Superior temporal gyrus (tissue), 1 donor: ENCODE data around the gene TRIM24.

Experiments used
- DNase-seq: peaks from one replicate; pipeline ENCODE4 v3.0.0-alpha.2; 2016; ENCODE audit errors: extremely low spot score

Gene TRIM24

GRCh38 chr7:138538518-138538917 is 78.5 kb downstream of the TRIM24 start:
- peak; percentile 29 for DNase-seq

GRCh38 chr7:138538997-138539644 is 79.1 kb downstream of the TRIM24 start:
- no peak for DNase-seq

GRCh38 chr7:138542183-138542582 is 82.1 kb downstream of the TRIM24 start:
- DNase-seq = no peak

GRCh38 chr7:138543739-138544138 is 83.7 kb downstream of the TRIM24 start:
- no peak for DNase-seq

- DNase-seq = no peak
These were observed 85.1 kb downstream of the TRIM24 start for GRCh38 chr7:138545123-138545522.

GRCh38 chr7:138546064-138546619 is 86.1 kb downstream of the TRIM24 start:
- no peak for DNase-seq

GRCh38 chr7:138546829-138547228 is 86.8 kb downstream of the TRIM24 start:
- no peak for DNase-seq

- no peak for DNase-seq
These were observed 89.0 kb downstream of the TRIM24 start for GRCh38 chr7:138549082-138549481.

- DNase-seq = no peak
These were observed 90.3 kb downstream of the TRIM24 start for GRCh38 chr7:138550337-138550736.

- no peak for DNase-seq
These were observed 91.0 kb downstream of the TRIM24 start for GRCh38 chr7:138551102-138551501.

GRCh38 chr7:138553805-138554204 is 93.7 kb downstream of the TRIM24 start:
- DNase-seq = no peak

GRCh38 chr7:138554674-138555073 is 94.6 kb downstream of the TRIM24 start:
- no peak for DNase-seq

- DNase-seq = no peak
These were observed 95.6 kb downstream of the TRIM24 start for GRCh38 chr7:138555684-138556083.

- DNase-seq = no peak
These were observed 96.9 kb downstream of the TRIM24 start for GRCh38 chr7:138556771-138557484.

- no peak for DNase-seq
These were observed 99.4 kb downstream of the TRIM24 start for GRCh38 chr7:138559448-138559847.

GRCh38 chr7:138563808-138564207 is 103.7 kb downstream of the TRIM24 start:
- DNase-seq = no peak

GRCh38 chr7:138564365-138564764 is 104.3 kb downstream of the TRIM24 start:
- no peak for DNase-seq

GRCh38 chr7:138565071-138565450 is 105.0 kb downstream of the TRIM24 start:
- no peak for DNase-seq

GRCh38 chr7:138565451-138566114 is 105.5 kb downstream of the TRIM24 start:
- no peak for DNase-seq

- DNase-seq = no peak
These were observed 108.6 kb downstream of the TRIM24 start for GRCh38 chr7:138568655-138569054.

- no peak for DNase-seq
These were observed 109.4 kb downstream of the TRIM24 start for GRCh38 chr7:138569418-138569817.

GRCh38 chr7:138570715-138571114 is 110.7 kb downstream of the TRIM24 start:
- DNase-seq = no peak

GRCh38 chr7:138573741-138574140 is 113.7 kb downstream of the TRIM24 start:
- no peak for DNase-seq
